Activated CD4-positive, alpha-beta T cell treated with anti-CD3 and anti-CD28 coated beads, Interleukin-10, Interleukin-2, amounts not matched to agents 100 ng/mL and 50 ng/mL, durations not matched to agents 16 hours and 8 hours (primary cell): ENCODE results near the gene DCTN5.

ENCODE experiments used
- DNase-seq: peaks from one replicate; pipeline ENCODE4 v3.0.0-alpha.2; 2020

Gene DCTN5

GRCh38 chr16:23666571-23667354 lies 25.5 kb downstream of the DCTN5 start:
- no peak for DNase-seq

GRCh38 chr16:23667355-23667659 lies 26.0 kb downstream of the DCTN5 start:
- DNase-seq: no peak

- DNase-seq: no peak
Measured at GRCh38 chr16:23668225-23668624, 27.0 kb downstream of the DCTN5 start.

GRCh38 chr16:23668873-23669272 lies 27.6 kb downstream of the DCTN5 start:
- no peak for DNase-seq

- peak; percentile 93 for DNase-seq
Measured at GRCh38 chr16:23670137-23670776, 29.0 kb downstream of the DCTN5 start.

GRCh38 chr16:23673971-23674614 lies 32.8 kb downstream of the DCTN5 start:
- DNase-seq: no peak

GRCh38 chr16:23676924-23677480 lies 35.7 kb downstream of the DCTN5 start:
- DNase-seq: no peak

- DNase-seq: peak; percentile 93
Measured at GRCh38 chr16:23678430-23679273, 37.4 kb downstream of the DCTN5 start, which contains the start of gene PLK1. Gene PLK1, plus strand, starts transcription at chr16:23678889. Its CDS starts 44 bp downstream, at chr16:23678933.

GRCh38 chr16:23679274-23679985 lies 38.2 kb downstream of the DCTN5 start:
- DNase-seq: peak; percentile 45

- no peak for DNase-seq
Measured at GRCh38 chr16:23679986-23680336, 38.7 kb downstream of the DCTN5 start.

GRCh38 chr16:23682181-23682580 lies 40.9 kb downstream of the DCTN5 start:
- no peak for DNase-seq

GRCh38 chr16:23683487-23683886 lies 42.2 kb downstream of the DCTN5 start:
- DNase-seq: no peak

- no peak for DNase-seq
Measured at GRCh38 chr16:23687034-23687808, 46.0 kb downstream of the DCTN5 start.

- DNase-seq: no peak
Measured at GRCh38 chr16:23689442-23690187, 48.3 kb downstream of the DCTN5 start.

GRCh38 chr16:23690771-23691482 lies 49.7 kb downstream of the DCTN5 start:
- DNase-seq: no peak

- DNase-seq: no peak
Measured at GRCh38 chr16:23691483-23692189, 50.4 kb downstream of the DCTN5 start.

GRCh38 chr16:23692190-23692837 lies 51.0 kb downstream of the DCTN5 start:
- DNase-seq: no peak

- no peak for DNase-seq
Measured at GRCh38 chr16:23694265-23694643, 53.0 kb downstream of the DCTN5 start.
